IgD-negative memory B cell (primary cell): ENCODE results near the gene ADCY2. TPM values are rescaled to one million over a fixed set of nuclear protein-coding genes. Genes with fewer than 3 reads are reported as not detected.

Experiments used
- H3K27ac Mint-ChIP-seq, 3 donors: one replicate each; pipeline ENCODE4 v1.8.0; 2020 to 2022; ENCODE audit warnings: mild to moderate bottlenecking in 3 of 3, mixed read lengths in 3 of 3, moderate library complexity in 1 of 3
- H3K27me3 Mint-ChIP-seq: one replicate; pipeline ENCODE4 v1.8.0; 2021; ENCODE audit warnings: mixed read lengths
- H3K36me3 Mint-ChIP-seq: one replicate; pipeline ENCODE4 v1.8.0; 2020; ENCODE audit warnings: mild to moderate bottlenecking, mixed read lengths
- H3K4me1 Mint-ChIP-seq, 3 donors: one replicate each; pipeline ENCODE4 v1.8.0; 2020 to 2022; ENCODE audit warnings: mixed read lengths in 3 of 3, mild to moderate bottlenecking in 1 of 3
- H3K4me3 Mint-ChIP-seq, 4 donors: one replicate each; pipeline ENCODE4 v1.8.0; 2020 to 2022; ENCODE audit warnings: mild to moderate bottlenecking in 4 of 4, mixed read lengths in 4 of 4, moderate library complexity in 3 of 4
- H3K9me3 Mint-ChIP-seq, 3 donors: one replicate each; pipeline ENCODE4 v1.8.0; 2020 to 2021; ENCODE audit warnings: mixed read lengths in 3 of 3, mild to moderate bottlenecking in 1 of 3
- polyA plus RNA-seq: library from polyadenylated mRNA; unstranded; fragments of 300-500 nt; fragmentation: Illumina TruSeq; gene quantifications from one replicate; pipeline ENCODE4 v1.2.3, GENCODE V29; 2021

Gene ADCY2
- polyA plus RNA-seq, 1 donor from 2014 or later = not detected

DNA sequence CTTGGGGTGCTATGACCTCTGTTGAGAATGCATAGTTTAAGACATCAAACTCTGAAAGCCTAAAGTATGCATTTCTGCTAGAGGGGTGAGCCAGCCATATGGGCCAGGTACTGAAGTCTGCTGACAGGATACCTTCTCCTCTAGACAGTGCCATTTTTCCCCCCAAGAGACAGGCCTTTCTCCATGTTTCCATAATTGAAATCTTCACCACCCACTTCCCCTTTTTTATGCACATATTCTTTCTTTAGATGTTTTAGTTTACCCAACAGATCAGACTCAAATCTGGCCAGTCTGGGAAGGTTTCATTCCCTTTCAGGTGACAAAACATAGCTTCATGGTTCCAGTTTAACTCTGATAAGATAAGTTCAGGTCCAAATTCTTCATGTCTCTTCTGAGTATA, 212.8 kb downstream of the ADCY2 start:
- H3K4me1 Mint-ChIP-seq = no peaks in the 10 kb centered on the region
- peaks cover 0 to 6% (median 2%) of the 10 kb centered on the region in 3 donors for H3K9me3 Mint-ChIP-seq
- no peaks in the 10 kb centered on the region for H3K36me3 Mint-ChIP-seq
- no peak overlapping the region for H3K4me3 Mint-ChIP-seq
- no peaks in the 10 kb centered on the region for H3K27me3 Mint-ChIP-seq
- no peak overlapping the region for H3K27ac Mint-ChIP-seq

DNA sequence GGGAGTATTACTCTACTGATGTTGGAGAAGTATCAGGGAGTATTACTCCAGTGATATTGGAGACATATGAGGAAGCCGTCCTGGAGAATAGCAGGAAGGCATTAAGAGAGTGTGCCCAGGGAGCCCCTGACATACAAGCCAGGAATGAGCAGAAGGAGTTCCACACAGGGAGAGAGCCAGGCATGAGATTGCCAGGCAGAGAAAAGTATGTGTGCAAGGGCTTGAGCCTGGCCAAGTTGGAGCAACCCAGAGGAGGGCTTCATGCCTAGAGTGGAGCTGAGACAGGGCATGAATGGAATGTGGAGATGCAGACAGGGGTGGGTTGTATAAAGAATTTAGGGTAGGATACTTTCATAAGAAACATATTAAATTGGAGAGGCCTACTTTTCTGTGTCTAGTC, 213.8 kb downstream of the ADCY2 start:
- Mint-ChIP-seq H3K4me3 (no peak overlapping the region), H3K36me3 (peaks cover under 1% of the 10 kb centered on the region), H3K9me3 (peaks cover 0 to 6% (median 2%) of the 10 kb centered on the region in 3 donors), H3K4me1 (no peaks in the 10 kb centered on the region), H3K27ac (no peak overlapping the region), H3K27me3 (no peaks in the 10 kb centered on the region)

DNA sequence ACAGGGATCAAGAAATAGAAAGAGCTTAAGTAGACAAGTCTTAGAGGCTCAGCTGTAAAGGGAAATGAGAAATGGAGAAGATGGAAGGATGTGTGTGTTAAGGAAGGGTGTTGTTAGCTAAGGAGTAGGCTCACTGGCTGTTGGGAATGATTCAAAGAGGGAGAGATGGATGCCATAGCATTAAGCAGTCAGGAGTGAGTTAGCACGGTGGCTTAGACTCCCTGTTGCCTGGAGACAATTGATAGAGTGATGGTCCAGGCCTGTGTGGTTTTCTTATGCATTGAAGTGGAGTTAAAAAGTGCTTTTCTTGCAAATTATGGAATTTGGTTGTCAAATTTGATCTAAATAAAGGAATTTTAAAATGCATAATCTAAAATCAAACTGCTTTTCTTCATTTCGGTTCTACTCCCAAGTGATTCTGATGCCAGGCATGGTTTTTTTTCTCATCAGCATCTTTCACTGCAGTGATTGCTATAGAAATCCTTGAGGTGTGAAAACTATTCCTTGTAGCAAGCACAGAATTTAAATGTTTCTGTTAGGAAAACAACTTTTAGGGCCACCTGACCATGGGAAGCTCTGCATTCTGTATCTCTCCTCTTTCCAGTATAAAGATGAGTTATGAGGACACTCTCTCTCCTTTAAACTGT, 214.7 kb downstream of the ADCY2 start:
- Mint-ChIP-seq H3K27me3 (no peaks in the 10 kb centered on the region), H3K4me1 (no peaks in the 10 kb centered on the region), H3K9me3 (peaks cover 0 to 6% (median 2%) of the 10 kb centered on the region in 3 donors), H3K36me3 (peaks cover 2% of the 10 kb centered on the region), H3K27ac (no peak overlapping the region), H3K4me3 (no peak overlapping the region)

DNA sequence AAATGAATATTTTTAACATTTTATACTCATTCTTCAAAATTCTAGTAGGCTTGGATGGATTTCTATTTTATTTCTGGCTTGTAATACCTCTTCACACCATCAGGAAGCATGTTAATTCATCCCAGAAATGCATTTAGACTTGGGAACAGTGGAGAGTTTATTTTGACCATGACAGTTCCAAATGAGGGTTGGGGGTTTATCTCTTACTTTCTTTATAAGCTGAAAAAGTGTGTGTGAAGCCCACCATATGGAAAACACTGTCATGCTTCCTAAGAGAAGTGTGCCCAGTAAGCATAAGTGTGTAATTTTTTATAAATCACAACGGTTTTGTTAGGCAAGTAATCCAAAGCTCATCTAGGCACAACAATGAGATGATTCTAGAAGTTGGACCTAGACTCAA, 215.6 kb downstream of the ADCY2 start:
- H3K27me3 Mint-ChIP-seq = no peaks in the 10 kb centered on the region
- no peaks in the 10 kb centered on the region for H3K4me1 Mint-ChIP-seq
- no peak overlapping the region for H3K27ac Mint-ChIP-seq
- no peak overlapping the region for H3K4me3 Mint-ChIP-seq
- H3K36me3 Mint-ChIP-seq = peaks cover 2% of the 10 kb centered on the region
- H3K9me3 Mint-ChIP-seq = peaks cover 2 to 4% (median 2%) of the 10 kb centered on the region in 3 donors

DNA sequence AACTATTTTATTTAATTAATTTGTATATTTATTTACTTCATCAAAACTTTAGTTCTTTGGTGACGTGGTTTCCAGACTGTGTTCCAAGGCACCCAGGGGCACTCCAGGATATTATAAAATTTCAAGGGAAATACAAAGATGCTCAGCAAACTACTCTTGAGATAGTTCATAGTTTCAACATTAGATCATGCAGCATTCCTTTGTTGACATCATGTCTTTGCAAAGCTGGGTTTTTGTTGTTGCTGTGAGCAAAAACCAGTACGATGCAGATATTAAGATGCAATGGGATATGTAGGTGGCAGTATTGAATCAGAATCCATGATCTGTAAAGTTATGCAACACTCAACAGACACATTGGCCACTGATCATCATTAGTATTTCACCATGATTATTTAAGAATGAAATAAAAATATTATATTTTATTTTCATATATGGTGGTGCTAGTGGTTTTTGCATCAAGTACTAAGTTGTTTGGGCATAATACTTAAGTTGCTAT, 219.7 kb downstream of the ADCY2 start:
- no peaks in the 10 kb centered on the region for H3K4me1 Mint-ChIP-seq
- peaks cover 2% of the 10 kb centered on the region for H3K36me3 Mint-ChIP-seq
- peaks cover 2% of the 10 kb centered on the region in 3 donors for H3K9me3 Mint-ChIP-seq
- no peak overlapping the region for H3K4me3 Mint-ChIP-seq
- no peaks in the 10 kb centered on the region for H3K27me3 Mint-ChIP-seq
- H3K27ac Mint-ChIP-seq = no peak overlapping the region

DNA sequence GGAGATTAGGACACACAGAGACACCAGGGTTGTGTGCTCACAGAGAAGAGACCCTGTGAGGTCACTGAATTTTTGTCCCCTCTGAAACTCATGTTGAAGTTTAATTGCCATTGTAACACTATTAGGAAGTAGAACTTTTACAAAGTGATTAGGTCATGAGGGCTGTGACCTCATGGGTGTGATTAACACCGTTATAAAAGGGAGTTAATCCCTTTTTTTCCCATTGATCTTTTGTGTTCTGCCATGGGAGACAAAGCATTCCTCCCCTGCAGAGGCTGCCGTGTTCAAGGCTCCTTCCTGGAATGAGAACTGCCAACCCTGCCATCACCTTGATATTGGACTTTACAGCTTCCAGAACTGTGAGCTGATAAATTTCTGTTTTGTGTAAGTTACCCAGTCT, 221.0 kb downstream of the ADCY2 start:
- peaks cover 2% of the 10 kb centered on the region for H3K36me3 Mint-ChIP-seq
- no peak overlapping the region for H3K27ac Mint-ChIP-seq
- peaks cover 2% of the 10 kb centered on the region in 3 donors for H3K9me3 Mint-ChIP-seq
- no peaks in the 10 kb centered on the region for H3K4me1 Mint-ChIP-seq
- H3K27me3 Mint-ChIP-seq = no peaks in the 10 kb centered on the region
- H3K4me3 Mint-ChIP-seq = no peak overlapping the region

DNA sequence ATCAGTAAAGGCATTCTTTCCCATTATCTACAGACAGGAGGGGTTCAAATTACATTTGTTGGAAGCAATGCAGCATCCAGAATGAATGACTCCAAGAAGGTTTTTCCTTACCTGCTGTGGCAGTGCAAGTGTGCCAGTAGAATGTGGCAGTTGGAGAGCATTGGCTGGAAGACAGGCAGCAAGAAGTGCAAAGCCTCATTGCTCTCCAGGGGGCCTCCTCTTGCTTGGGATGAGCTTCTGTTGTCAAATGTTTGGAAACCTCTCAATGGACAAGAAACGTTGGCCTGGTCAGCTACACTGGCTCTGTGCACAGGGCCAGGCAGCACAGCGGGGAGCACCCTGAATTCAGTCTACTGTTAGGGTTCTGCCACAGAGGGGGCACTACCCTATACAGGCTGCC, 226.6 kb downstream of the ADCY2 start:
- Mint-ChIP-seq H3K4me1 (no peaks in the 10 kb centered on the region), H3K27me3 (no peaks in the 10 kb centered on the region), H3K9me3 (peaks cover 0 to 13% (median 2%) of the 10 kb centered on the region in 3 donors), H3K36me3 (no peaks in the 10 kb centered on the region), H3K27ac (no peak overlapping the region), H3K4me3 (no peak overlapping the region)

DNA sequence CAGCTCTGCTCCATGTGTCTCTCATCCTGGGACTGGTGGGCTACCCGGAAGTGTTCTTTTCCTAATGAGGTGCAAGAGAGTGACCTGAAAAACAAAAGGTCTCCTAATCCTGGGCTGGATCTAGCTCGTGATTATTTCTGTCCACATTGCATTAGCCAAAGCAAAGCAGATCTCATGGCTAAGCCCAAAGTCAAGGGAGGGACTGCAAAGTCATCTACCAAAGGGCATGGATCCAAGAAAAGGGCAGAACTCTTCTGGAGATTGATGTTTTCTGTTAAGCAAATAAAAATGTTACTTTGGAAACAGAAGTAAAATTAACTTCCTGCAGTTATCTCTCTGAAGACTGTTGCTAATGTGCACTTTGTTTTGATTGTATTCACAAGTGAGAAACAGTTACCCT, 229.8 kb downstream of the ADCY2 start:
- no peaks in the 10 kb centered on the region for H3K36me3 Mint-ChIP-seq
- H3K27me3 Mint-ChIP-seq = no peaks in the 10 kb centered on the region
- H3K4me1 Mint-ChIP-seq = no peaks in the 10 kb centered on the region
- H3K27ac Mint-ChIP-seq = no peak overlapping the region
- no peak overlapping the region for H3K4me3 Mint-ChIP-seq
- peaks cover 0 to 13% (median 0%) of the 10 kb centered on the region in 3 donors for H3K9me3 Mint-ChIP-seq

DNA sequence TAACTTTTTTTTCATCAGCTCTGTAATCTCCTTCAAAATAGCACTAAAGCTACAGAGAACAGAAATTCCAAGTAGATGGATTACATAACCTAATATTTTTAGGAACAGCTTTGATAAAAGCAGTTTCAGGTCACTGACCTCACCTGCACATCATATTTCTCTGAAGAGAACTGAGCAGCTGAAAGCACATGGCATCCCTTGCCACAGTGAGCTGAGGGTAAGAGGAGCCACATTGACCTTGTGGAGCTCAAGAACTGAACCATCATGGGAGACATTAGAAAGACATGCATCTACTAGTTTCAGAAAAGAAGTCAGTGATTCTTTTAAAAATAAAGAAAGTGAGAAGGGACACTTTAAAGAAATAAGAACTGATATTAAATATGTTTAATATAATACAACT, 232.3 kb downstream of the ADCY2 start:
- H3K27ac Mint-ChIP-seq = no peak overlapping the region
- H3K4me1 Mint-ChIP-seq = no peaks in the 10 kb centered on the region
- no peak overlapping the region for H3K4me3 Mint-ChIP-seq
- H3K9me3 Mint-ChIP-seq = peaks cover 0 to 20% (median 0%) of the 10 kb centered on the region in 3 donors
- H3K36me3 Mint-ChIP-seq = no peaks in the 10 kb centered on the region
- H3K27me3 Mint-ChIP-seq = no peaks in the 10 kb centered on the region

DNA sequence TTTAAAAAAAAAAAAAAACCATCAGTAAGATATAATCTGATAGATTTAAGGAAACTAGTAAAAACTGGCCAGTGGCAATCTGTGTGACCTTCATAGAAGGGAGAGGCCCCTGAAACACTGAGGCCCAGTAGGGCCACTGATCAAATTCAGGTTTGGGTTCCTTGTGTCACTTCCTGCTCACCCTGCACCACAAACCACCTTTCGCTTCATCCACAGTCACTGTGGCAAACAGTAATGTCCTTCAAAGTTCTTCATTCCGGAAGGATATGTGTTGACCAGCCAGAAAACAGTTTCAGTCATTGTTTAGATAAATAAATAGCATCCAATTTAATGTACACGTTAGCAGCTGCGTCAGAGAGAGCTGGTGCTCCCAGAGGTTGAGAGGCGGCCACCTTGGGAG, 232.9 kb downstream of the ADCY2 start:
- Mint-ChIP-seq H3K4me3 (no peak overlapping the region), H3K36me3 (no peaks in the 10 kb centered on the region), H3K27ac (no peak overlapping the region), H3K4me1 (no peaks in the 10 kb centered on the region), H3K9me3 (peaks cover 0 to 20% (median 0%) of the 10 kb centered on the region in 3 donors), H3K27me3 (no peaks in the 10 kb centered on the region)

DNA sequence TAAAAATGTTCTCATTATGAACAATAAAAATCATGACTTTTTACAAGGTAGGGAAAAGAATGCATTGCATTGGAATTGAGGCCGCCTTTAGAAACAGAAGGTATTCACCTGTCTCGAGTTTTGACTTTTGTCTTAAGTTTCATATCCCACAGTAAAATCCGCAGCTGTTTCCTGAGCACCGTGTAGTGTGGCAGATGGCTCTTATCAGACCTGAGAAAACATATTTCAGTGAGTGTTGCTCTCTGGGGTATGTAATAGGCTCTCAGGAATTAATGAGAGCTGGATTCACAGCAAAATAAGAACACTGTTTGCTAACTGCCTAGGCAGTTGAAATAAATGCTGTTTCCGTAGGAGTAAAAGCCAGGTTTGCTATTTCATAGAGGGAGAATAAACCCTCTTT, 233.6 kb downstream of the ADCY2 start:
- Mint-ChIP-seq H3K9me3 (peaks cover 0 to 20% (median 0%) of the 10 kb centered on the region in 3 donors), H3K36me3 (no peaks in the 10 kb centered on the region), H3K27ac (no peak overlapping the region), H3K4me1 (no peaks in the 10 kb centered on the region), H3K27me3 (no peaks in the 10 kb centered on the region), H3K4me3 (no peak overlapping the region)

DNA sequence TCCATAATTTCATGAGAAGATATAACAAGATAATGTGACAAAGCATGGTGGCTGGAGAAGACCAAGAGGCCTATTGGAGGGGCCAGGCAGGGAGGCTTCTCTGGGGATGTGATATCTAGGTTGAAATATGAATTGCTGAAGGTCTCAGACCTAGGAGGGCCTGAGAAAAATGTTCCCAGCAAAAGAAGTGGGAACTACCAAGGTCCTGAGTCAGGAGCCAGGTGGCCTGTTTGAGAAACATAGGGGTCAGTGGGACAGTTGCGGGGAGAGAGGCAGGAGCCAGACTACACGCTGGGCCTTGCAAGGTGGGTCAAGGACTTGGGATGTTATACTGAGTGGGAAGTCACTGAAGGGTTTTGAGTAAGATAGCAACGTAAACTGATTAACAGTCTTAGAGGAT, 238.9 kb downstream of the ADCY2 start:
- no peak overlapping the region for H3K4me3 Mint-ChIP-seq
- H3K9me3 Mint-ChIP-seq = peaks cover 2 to 8% (median 2%) of the 10 kb centered on the region in 3 donors
- no peaks in the 10 kb centered on the region for H3K4me1 Mint-ChIP-seq
- no peaks in the 10 kb centered on the region for H3K36me3 Mint-ChIP-seq
- no peaks in the 10 kb centered on the region for H3K27me3 Mint-ChIP-seq
- no peak overlapping the region for H3K27ac Mint-ChIP-seq

DNA sequence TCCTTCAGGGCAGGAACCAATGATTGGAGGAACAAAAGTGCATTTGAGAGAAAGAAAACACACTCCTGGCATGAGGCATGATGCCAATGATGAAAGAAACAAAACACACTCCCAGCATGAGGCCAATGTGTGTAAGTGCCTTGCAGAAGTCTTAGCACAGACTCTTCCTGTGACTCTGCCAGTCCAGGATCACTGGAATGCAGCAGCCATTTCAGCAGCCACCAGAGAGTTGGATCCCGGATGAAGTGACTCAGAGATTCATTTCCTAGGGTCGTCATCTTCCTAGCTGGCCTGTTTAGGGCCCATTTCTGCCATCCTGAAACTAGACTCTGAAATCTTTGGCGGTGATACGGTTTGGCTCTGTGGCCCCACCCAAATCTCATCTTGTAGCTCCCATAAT, 242.5 kb downstream of the ADCY2 start:
- peaks cover 2 to 5% (median 2%) of the 10 kb centered on the region in 3 donors for H3K9me3 Mint-ChIP-seq
- H3K36me3 Mint-ChIP-seq = no peaks in the 10 kb centered on the region
- H3K4me3 Mint-ChIP-seq = no peak overlapping the region
- H3K27me3 Mint-ChIP-seq = no peaks in the 10 kb centered on the region
- no peaks in the 10 kb centered on the region for H3K4me1 Mint-ChIP-seq
- no peak overlapping the region for H3K27ac Mint-ChIP-seq

DNA sequence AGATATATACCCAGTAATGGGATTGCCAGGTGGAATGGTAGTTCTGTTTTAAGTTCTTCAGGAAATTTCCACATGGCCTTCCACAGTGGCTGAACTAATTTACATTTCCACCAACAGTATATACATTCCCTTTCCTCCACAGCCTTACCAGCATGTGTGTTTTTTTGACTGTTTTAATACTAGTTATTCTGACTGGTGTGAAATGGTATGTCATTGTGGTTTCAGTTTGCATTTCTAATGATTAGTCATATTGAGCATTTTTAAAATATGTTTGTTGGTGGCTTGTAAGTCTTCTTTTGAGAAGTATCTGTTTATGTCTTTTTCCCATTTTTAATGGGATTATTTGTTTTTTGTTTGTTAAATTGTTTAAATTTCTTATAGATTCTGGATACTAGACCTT, 246.1 kb downstream of the ADCY2 start:
- H3K27ac Mint-ChIP-seq = no peak overlapping the region
- no peaks in the 10 kb centered on the region for H3K36me3 Mint-ChIP-seq
- H3K27me3 Mint-ChIP-seq = no peaks in the 10 kb centered on the region
- H3K4me1 Mint-ChIP-seq = no peaks in the 10 kb centered on the region
- H3K9me3 Mint-ChIP-seq = peaks cover 6 to 10% (median 9%) of the 10 kb centered on the region in 3 donors
- H3K4me3 Mint-ChIP-seq = no peak overlapping the region

DNA sequence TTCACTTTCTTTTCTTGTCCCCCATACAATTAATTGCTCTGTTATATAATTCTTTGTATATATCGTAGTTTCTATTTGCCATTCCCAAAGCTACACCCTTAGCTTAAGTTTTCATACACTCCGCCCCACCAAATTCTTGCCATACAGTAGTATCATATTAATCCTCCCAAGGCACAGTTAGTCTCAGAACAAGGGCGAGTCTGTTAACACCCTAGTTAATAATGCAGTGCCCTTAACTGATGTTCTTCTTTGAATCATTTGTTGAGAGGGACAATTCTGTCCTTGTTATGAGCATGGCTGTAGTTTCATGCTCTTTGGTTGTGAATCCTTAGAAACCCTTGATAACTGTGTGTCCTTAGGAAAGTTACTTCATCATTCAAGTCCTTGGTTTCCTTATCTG, 248.8 kb downstream of the ADCY2 start:
- Mint-ChIP-seq H3K4me3 (peak overlapping the region in 1 of 4 donors; percentile 18), H3K9me3 (peaks cover 8 to 10% (median 9%) of the 10 kb centered on the region in 3 donors), H3K4me1 (no peaks in the 10 kb centered on the region), H3K27me3 (no peaks in the 10 kb centered on the region), H3K27ac (no peak overlapping the region), H3K36me3 (no peaks in the 10 kb centered on the region)

DNA sequence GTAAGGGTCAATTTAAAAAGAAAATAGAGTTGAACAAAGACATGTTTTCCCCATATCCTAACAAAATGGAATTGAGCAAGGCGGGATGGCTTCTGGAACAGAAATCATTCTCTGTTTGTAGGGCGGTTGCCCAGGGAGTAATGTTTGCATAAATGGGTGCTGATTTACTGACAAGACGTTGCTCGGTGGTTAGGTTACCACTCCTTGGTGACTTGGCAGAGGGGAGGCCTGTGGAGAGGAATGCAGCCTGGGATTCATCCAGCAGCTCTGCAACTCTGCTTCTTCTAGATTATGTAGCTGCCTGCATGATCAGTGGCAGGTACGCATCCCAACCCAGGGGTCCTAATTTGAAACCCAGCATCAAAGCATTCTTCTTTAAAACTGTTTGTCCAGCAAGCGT, 254.8 kb downstream of the ADCY2 start:
- H3K9me3 Mint-ChIP-seq = peaks cover 0 to 3% (median 0%) of the 10 kb centered on the region in 3 donors
- no peaks in the 10 kb centered on the region for H3K36me3 Mint-ChIP-seq
- no peaks in the 10 kb centered on the region for H3K27me3 Mint-ChIP-seq
- no peak overlapping the region for H3K27ac Mint-ChIP-seq
- no peaks in the 10 kb centered on the region for H3K4me1 Mint-ChIP-seq
- H3K4me3 Mint-ChIP-seq = no peak overlapping the region
